Measurements from ENCODE around the gene SND1. TPM values are rescaled to one million over a fixed set of nuclear protein-coding genes. Genes with fewer than 3 reads are reported as not detected.

Gene SND1
- total and polyA plus RNA-seq, 2 of the 4 experiments (the other 2 are of a cell fraction): 154 to 294 TPM

- Histone ChIP-seq H2AK5ac (ENCODE audit: low read depth, low read length) (no peak overlapping the region), H2BK120ac (ENCODE audit: low read depth, low read length) (no peak overlapping the region), H3K9me1 (ENCODE audit: insufficient read depth, low read length) (peaks cover 7% of the 10 kb centered on the region), H2BK5ac (ENCODE audit: low read depth, low read length, poor library complexity, severe bottlenecking) (no peak overlapping the region), H3K36me3 (ENCODE audit: control insufficient read depth, insufficient read depth, low read length) (peaks cover 25% of the 10 kb centered on the region), H3K4me3 (ENCODE audit: insufficient read depth, low read depth, low read length) (no peak overlapping the region), H3K27ac (ENCODE audit: insufficient read depth, low read length) (no peak overlapping the region), H2AK9ac (replicated peaks; ENCODE audit: low read depth, low read length, poor library complexity) (no peak overlapping the region), H4K5ac (ENCODE audit: low read depth, low read length) (no peak overlapping the region), H4K91ac (ENCODE audit: insufficient read depth, low read depth, low read length) (no peak overlapping the region), H4K8ac (ENCODE audit: low read depth in 2 of 2, low read length in 2 of 2) (no peak overlapping the region), H3K4me1 (ENCODE audit: control insufficient read depth, insufficient read depth, low read length) (no peaks in the 10 kb centered on the region), H3K27me3 (ENCODE audit: control insufficient read depth, insufficient read depth, low read length) (no peaks in the 10 kb centered on the region), H3K56ac (ENCODE audit: extremely low read depth, insufficient read depth, low read length) (no peak overlapping the region), H3K9ac (ENCODE audit: low read depth, low read length) (no peak overlapping the region), H3K79me1 (ENCODE audit: low read depth in 1 of 2, low read length in 2 of 2) (peaks cover 52 to 80% of the 10 kb centered on the region in 2 experiments), H2BK15ac (ENCODE audit: low read depth, low read length) (no peak overlapping the region), H3K4me2 (ENCODE audit: low read depth, low read length) (no peak overlapping the region), H3K23ac (ENCODE audit: low read depth, low read length) (no peak overlapping the region), H3K9me3 (ENCODE audit: control insufficient read depth, insufficient read depth, low read length) (no peaks in the 10 kb centered on the region), H2AFZ (replicated peaks; ENCODE audit: low read length, poor library complexity) (no peak overlapping the region), H3K14ac (replicated peaks; ENCODE audit: low read depth, low read length) (no peak overlapping the region), H3K18ac (ENCODE audit: low read depth, low read length) (no peak overlapping the region), H3K4ac (ENCODE audit: low read depth, low read length) (no peak overlapping the region), H2BK20ac (ENCODE audit: low read depth, low read length) (no peak overlapping the region), H4K20me1 (ENCODE audit: insufficient read depth, low read length) (peaks cover 37% of the 10 kb centered on the region)
- in situ Hi-C loops (cut with MboI; ENCODE audit: low sequenced_read_pairs): no loop called here
- intact Hi-C loops (cut with micrococcal nuclease): no loop called here
- TF ChIP-seq RCOR1 (IDR thresholded peaks at IDR 0.05; ENCODE audit: insufficient replicate concordance, low read length): no peak
- no peak for TF ChIP-seq CTCF (conservative IDR thresholded peaks at IDR 0.05; ENCODE audit: low read depth, low read length)
- TF ChIP-seq MAZ (IDR thresholded peaks at IDR 0.05; ENCODE audit: borderline replicate concordance, low read depth, low read length): no peak
- no peak for TF ChIP-seq CHD1 (IDR thresholded peaks at IDR 0.05; ENCODE audit: low read depth, low read length)
- TF ChIP-seq NFE2L2 (IDR thresholded peaks at IDR 0.05; ENCODE audit: low read depth, low read length): no peak
- no peak for TF ChIP-seq POLR2A (IDR thresholded peaks at IDR 0.05; ENCODE audit: low read depth, low read length)
- TF ChIP-seq RFX5 (IDR thresholded peaks at IDR 0.05; ENCODE audit: low read depth, low read length): no peak
- no peak for TF ChIP-seq CEBPB (IDR thresholded peaks at IDR 0.05; ENCODE audit: low read depth, low read length)
- TF ChIP-seq BHLHE40 (IDR thresholded peaks at IDR 0.05; ENCODE audit: low read depth, low read length): no peak
- TF ChIP-seq MXI1 (IDR thresholded peaks at IDR 0.05; ENCODE audit: borderline replicate concordance, low read depth, low read length): no peak
- no peak for TF ChIP-seq MAFK (IDR thresholded peaks at IDR 0.05; ENCODE audit: low read depth, low read length)
- TF ChIP-seq FOS (IDR thresholded peaks at IDR 0.05; ENCODE audit: low read depth, low read length): no peak
- no peak for TF ChIP-seq ELK1 (IDR thresholded peaks at IDR 0.05; ENCODE audit: borderline replicate concordance, low read depth, low read length)
- no peak for TF ChIP-seq SMC3 (IDR thresholded peaks at IDR 0.05; ENCODE audit: low read depth, low read length)
- TF ChIP-seq RAD21 (IDR thresholded peaks at IDR 0.05; ENCODE audit: low read length): no peak
- TF ChIP-seq USF2 (IDR thresholded peaks at IDR 0.05; ENCODE audit: low read depth, low read length): no peak
- dilution Hi-C loops (cut with HindIII; ENCODE audit: low sequenced_read_pairs, unreplicated experiment): no loop called here
- CTCF ChIA-PET: no interaction called here
- DNase-seq (no peak), ATAC-seq (ENCODE audit: low read depth) (no peak)
- BruUV-seq (replicated peaks): no TSS peak
- 86% methylated on average over 1 of the region's 3 CpGs; no CpG with 5 or more reads in 1 of the 2 experiments for WGBS, 2 experiments (ENCODE audit: extremely low coverage in 2 of 2, insufficient read length in 1 of 2)
- POLR2A ChIA-PET (ENCODE audit: unreplicated experiment): no interaction called here
Observed at GRCh38 chr7:127690806-127691205, 38.8 kb downstream of the SND1 start.
